COLO829 (cell line): ENCODE measurements around the gene USP25.

Experiments used
- DNase-seq: peaks from one replicate; pipeline ENCODE4 v3.0.0; 2012; ENCODE audit warnings: low spot score

The USP25 gene, protein sequence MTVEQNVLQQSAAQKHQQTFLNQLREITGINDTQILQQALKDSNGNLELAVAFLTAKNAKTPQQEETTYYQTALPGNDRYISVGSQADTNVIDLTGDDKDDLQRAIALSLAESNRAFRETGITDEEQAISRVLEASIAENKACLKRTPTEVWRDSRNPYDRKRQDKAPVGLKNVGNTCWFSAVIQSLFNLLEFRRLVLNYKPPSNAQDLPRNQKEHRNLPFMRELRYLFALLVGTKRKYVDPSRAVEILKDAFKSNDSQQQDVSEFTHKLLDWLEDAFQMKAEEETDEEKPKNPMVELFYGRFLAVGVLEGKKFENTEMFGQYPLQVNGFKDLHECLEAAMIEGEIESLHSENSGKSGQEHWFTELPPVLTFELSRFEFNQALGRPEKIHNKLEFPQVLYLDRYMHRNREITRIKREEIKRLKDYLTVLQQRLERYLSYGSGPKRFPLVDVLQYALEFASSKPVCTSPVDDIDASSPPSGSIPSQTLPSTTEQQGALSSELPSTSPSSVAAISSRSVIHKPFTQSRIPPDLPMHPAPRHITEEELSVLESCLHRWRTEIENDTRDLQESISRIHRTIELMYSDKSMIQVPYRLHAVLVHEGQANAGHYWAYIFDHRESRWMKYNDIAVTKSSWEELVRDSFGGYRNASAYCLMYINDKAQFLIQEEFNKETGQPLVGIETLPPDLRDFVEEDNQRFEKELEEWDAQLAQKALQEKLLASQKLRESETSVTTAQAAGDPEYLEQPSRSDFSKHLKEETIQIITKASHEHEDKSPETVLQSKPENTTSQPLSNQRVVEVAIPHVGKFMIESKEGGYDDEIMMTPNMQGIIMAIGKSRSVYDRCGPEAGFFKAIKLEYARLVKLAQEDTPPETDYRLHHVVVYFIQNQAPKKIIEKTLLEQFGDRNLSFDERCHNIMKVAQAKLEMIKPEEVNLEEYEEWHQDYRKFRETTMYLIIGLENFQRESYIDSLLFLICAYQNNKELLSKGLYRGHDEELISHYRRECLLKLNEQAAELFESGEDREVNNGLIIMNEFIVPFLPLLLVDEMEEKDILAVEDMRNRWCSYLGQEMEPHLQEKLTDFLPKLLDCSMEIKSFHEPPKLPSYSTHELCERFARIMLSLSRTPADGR

GRCh38 chr21:15729674-15730483, at the start of gene USP25:
USP25 (plus strand) TSS chr21:15729982; CDS start chr21:15730394, 412 bp downstream.
- DNase-seq = peak; percentile 56

- DNase-seq = no peak
These were observed 47.4 kb upstream of the USP25 start for GRCh38 chr21:15682186-15682895.

GRCh38 chr21:15682977-15683376, 46.8 kb upstream of the USP25 start:
- DNase-seq = no peak

GRCh38 chr21:15686506-15686905, 43.3 kb upstream of the USP25 start:
- no peak for DNase-seq

DNA sequence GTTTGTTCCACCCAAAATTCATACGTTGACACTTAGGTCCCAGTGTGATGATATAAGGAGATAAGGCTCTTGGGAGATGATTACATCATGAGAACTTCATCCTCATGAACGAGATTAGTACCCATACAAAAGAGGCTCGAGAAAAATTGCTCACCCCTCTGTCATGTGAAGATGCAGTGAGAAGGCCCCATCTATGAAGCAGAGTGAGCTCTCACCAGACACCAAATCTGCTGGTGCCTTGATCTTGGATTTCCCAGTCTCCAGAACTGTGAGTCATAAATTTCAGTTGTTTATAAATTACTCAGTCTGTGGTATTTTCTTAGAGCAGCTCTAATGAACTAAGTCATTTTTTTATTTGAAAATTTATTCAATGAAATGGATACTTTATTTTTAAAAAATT, 42.6 kb upstream of the USP25 start:
- DNase-seq = no peak

DNA sequence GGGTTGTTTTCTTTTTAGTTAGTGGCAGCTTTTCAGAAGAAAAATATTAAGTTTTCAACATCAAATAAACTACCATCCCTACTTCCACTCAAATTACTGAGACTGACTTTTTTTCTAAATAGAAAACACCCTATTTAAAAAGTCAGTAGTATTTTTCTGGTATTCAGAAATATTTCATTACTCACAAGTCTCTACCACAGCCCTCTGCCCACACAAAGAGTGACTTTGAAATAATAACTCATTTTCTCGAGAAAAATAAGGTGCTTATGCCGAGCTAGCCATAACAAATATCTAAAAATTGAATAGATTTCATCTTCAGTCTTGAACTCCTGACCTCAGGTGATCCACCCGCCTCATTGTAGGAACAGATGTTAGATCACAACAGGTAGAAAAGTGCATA, 41.8 kb upstream of the USP25 start:
- no peak for DNase-seq

DNA sequence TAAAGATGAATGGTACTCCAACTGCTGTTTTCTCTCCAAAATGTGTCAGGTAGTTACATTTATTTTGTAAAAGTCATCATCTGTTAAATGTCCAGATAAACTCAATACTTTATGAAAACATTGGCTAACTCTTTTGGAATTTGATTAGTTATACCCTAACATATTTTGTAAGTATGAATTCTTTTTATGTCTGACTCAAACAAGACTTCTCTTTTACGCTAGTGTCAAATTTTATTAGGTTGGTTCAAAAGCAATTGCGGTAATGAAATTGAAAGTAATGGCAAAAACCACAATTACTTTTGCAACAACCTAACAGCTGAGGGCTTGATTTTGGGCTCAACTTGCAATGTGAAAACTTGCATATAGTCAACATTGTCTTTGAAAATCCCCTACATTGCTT, 41.0 kb upstream of the USP25 start:
- DNase-seq = no peak

DNA sequence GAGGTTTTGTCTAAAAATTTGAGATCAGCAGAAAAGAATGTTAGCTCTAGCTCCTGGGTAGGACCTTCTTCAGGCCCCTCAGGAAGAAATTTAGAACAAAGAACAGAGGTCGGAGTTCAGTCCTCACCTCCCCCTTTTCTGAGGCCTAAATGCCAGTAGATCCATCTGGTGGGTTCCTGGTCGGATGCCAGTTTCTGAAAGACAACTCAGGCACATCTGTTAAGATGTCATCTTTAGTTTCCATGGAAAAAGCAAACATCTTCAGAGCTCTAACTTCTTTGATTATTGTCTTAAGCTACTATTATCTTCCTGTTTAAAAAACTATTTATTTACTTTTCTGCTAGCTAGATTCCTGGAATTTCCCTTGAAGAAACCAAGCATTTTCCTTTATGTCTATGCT, 37.1 kb upstream of the USP25 start:
- no peak for DNase-seq

DNA sequence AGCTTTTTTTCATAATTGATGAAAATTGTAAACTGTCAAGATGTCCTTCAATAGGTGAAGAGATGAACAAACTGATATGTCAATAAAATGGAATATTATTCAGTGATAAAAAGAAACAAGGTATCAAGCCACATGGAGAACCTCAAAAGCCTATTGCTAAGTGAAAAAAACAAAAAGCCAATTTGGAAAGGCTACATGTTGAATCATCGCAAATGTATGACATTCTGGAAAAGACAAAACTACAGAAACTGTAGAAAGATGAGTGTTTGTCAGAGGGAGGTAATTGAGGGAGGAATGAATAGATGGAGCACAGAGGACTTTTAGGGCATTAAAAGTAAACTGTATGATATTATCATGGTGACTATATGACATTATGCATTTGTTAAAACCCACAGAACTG, 34.5 kb upstream of the USP25 start:
- DNase-seq = no peak

DNA sequence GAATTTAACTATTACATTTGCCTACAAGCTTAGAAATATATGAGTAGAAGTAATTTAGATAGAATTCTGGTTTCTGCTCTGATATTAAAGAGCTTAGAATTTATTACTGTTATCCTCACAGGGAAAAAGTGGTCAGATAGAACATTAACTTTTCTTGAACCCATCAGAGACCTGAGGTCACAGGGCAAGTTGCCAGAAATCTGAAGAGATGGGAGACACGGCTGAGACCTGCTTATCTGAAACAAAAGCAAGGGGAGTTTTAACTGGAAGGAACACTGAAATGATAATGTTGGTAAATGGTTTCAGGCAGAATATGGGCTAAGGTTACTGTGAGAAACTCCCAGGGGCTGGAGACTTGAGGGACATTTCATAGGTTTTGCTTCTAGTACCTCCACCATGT, 28.0 kb upstream of the USP25 start:
- no peak for DNase-seq

DNA sequence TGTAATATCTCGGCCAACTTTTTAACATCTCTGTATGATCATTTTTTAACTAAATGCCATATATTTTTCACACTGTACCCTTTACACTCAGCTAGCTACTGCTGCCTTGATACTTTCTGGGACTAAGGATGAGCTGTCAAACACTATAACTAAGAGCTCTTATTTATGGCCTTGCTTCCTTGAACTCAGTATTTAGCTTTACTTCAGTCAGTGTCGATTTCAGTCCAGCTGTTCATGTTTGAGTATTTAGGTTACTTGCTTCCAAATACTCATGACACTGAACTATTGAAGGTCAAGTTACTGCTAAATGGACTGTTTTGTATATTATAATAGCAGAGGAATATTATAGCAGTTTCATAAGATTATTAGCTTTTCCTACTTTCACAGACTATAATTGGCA, 25.9 kb upstream of the USP25 start:
- no peak for DNase-seq

DNA sequence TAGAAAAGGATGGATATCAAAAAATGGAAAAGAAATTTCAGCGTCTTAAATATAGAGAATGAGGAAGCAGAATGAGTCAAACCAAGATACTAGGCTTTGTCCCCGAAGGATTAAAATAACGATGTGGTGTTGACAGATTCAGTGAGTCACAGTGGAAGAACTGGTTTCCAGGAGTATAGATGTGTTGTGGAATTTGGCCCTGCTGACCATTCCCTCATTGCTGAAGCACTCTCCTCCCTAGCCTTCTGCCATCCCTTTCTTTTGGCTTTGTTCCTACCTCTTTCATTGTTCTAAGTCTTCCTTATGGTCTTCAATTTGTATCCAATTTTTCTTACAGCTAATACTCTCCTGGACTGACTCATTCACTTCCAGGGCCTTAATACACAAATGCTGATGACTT, 23.1 kb upstream of the USP25 start:
- DNase-seq = no peak

DNA sequence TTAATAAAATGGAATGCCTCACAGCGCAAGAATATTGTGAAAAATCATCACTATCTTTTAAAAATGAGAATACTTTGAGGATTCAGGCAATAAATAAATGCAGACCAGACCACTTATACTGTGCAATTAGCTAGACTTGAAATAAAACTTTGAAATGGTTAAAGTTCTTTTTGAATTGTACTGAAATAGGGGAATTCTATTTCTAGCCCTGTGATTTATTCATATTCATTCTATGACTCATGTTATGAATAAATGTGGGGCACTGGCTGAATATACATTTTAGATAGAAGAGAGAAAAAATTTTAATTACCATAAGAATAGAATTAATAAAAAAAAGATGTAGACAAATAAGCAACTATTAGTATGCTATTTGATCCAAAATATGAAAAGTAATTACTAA, 16.4 kb upstream of the USP25 start:
- DNase-seq = no peak

DNA sequence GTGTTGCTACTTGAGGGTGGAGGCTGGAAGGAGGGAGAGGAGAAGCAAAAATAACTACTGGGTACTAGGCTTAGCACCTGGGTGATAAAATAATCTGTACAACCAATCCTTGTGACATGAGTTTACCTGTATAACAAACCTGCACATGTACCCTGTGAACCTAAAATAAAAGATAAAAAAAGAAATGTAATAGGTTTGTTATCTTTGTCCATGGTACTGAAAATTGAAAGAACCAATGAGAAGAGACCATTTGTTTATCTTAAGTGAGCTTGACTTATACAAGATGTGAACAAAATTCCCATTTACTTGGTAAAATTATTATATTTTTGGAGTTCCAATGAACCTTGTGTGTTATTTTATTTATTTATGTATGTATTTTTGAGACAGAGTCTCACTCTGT, 11.1 kb upstream of the USP25 start:
- DNase-seq = no peak

- DNase-seq = no peak
These were observed 9.8 kb upstream of the USP25 start for GRCh38 chr21:15719976-15720375.

DNA sequence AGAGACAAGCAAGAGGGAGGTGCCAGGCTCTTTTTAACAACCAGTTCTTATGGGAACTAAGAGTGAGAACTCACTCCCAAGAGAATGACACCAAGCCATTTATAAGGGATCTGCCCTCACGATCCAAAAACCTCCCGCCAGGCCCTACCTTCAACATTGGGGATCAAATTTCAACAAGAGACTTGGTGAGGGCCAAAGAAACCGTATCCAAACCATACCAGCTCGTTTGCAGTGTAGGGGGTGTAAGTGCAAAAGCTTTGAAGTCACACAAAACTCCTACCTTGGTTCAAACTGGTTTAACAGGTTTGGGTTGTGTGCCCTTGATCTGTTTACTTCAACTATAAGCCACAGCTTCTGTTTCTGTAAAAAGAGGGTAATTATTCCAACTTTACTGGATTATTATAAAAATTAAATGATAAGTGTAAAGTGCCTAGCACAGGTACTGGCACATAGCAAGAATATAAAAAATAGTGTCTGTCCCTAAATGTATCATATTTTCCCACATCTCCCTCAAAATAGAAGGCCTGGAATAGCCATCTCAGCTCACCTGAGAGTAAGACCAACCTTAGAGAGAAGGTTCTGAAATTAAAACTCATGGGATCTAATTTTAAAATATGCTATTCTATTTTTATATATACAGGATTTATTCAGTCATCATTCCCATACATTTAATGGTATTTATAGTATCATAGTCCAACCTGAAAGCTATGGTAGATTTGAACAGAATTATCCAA, 7.0 kb upstream of the USP25 start:
- no peak for DNase-seq

DNA sequence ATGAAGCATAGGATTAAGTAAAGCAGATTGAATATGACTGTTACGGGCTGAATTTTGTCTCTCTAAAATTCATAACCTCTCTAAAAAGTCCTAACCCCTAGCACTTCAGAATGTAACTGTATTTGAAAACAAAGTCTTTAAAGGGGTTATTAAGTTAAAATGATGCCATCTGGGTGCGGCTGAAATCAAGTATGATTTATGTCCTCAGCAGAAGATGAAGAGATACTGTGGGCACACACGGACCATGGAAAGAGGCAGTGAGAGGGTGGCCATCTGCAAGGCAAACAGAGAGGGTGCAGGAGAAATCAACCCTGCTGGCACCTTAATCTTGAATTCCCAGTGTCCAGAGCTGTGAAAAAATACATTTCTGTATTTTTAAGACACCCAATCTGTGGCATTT, 3.8 kb upstream of the USP25 start:
- DNase-seq = no peak

DNA sequence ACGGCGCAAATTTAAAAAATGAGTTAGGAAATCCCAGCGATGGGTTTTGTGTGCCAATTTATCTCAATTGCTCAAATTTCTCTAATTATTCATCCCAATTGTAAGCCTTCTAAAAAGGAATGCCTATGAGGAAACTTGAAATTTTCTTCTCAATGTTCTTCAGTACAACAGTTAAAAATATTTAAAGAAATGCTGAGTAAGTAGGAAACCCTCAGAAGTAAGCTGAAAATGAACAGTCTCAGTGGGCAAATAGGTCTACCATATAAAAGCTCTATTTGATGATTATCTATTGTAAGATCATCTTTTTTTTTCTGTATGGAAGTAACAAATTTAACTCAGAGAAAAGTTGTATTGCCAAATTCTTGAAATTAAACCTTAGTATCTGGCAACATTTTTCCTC, 1.7 kb upstream of the USP25 start:
- DNase-seq = no peak

GRCh38 chr21:15729346-15729673, 472 bp upstream of the USP25 start:
- no peak for DNase-seq

DNA sequence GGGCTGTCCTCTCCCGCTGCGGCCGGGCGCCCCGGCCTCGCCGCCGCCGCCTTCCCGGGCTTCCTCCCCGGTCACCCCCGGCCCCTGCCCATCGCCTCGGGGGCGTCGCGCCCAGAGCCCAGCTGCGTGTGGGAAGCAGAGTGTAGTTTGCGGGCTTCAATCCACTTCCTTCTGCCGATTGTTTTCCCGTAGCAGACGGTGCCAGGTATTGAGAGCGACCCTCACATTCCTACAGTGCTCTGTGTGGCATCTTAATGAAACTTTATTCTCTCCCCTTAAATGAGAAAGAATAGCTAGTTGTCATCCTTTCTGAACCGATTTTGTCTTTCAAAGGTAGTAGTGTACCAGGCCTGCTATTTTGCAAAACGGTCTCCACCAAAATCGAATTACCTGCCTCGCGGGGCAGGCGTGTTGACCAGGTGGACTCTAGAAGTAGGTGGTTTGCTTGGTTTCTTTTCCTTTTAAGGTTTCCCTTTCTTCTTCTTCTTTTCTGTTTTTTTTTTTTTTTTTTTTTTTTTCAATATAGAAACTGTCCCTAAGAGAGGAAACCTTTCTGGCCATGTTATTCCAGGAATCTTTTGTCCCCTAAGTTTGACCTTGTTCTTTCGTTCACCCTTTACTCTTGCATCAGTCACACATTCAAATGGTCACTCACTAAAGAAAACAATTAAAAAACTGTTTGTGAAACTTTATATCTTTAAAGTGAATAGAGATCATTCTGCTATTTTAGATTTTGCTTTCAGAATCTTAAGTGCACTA, 881 bp downstream of the USP25 start:
- DNase-seq = no peak
